Brain pericyte (primary cell): ENCODE data around the gene ZG16B.

ENCODE experiments used
- DNase-seq: peaks from one replicate; pipeline ENCODE4 v3.0.0-alpha.2; 2012; ENCODE audit warnings: low read depth, low spot score

Gene ZG16B, protein sequence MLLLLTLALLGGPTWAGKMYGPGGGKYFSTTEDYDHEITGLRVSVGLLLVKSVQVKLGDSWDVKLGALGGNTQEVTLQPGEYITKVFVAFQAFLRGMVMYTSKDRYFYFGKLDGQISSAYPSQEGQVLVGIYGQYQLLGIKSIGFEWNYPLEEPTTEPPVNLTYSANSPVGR

DNA sequence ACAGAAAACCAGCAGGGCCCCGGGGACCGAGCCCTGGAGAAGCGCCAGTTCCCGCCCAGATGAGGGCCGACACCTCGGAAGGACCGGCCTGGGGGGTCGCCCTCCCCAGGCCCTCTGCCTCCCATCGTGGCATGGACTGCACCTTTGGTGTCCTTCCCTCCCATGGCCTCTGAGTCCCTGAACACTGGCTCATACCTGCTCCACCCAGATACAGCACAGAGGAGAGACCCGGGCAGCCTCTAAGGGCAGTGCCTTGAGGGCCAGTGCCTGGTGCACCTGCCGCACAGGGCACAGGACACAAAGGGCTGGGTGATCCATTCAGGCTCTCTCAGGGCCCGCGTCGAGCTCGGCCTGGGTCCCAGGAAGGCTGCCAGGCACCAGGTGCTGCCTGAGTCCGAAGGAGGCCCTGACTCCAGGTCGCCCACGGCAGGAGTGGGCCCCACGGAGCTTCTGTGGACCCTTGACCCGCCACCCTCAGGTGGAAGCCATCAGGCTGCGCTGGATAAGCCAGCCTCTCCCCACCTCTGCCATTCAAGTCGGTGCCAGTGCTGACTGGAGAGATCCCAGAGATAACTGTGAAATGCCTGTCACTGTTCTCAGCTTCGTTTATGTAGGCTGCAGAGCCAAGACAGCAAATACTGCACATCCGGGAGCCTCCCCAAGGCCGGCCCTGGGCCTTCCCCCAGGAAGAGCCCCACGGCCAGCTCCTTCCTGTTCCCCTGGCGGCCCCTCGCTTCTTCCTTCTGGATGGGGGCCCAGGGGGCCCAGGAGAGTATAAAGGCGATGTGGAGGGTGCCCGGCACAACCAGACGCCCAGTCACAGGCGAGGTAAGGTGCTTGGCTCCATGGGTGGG lies at the start of gene ZG16B:
Gene ZG16B (plus strand): TSS at position 803 of the 854 bp plus-strand sequence. CDS start 139 bp downstream, outside the sequence.
- no peak for DNase-seq

DNA sequence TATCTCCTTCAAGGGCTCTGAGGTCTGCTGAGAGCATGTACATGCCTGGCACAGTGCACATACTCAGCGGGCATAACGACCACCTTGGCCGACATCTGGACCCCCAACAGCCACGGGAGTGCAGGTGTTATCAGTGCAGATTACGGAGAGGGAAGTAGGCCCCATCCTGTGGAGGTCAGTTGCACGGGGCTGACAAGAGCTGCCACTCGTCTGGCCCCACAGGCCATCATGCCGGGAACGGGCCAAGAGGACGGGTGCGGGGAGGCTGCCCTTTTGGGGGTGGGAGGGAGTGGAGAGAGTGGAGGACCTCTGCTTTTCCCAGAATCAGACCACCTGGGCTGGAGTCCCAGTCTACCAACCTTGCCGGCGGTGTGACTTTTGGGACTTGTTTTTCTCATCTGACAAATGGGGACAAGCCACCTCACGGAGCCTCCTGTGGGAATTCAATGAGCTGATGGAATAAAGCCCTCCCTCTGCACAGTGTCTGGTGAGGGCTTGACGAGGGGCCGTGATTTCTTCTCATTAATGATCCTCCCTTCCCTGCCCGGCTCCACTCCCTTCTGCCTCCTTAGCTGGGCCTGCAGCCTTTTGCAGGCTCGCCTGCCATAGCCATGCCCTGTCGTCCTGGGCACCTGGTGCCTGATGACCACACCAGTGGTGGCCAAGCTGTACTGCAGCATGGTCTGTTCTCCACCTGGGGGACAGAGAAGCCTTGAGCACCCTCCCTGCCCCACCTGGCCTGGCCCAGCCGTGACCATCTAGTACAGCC lies 47.3 kb upstream of the ZG16B start:
- DNase-seq: no peak

DNA sequence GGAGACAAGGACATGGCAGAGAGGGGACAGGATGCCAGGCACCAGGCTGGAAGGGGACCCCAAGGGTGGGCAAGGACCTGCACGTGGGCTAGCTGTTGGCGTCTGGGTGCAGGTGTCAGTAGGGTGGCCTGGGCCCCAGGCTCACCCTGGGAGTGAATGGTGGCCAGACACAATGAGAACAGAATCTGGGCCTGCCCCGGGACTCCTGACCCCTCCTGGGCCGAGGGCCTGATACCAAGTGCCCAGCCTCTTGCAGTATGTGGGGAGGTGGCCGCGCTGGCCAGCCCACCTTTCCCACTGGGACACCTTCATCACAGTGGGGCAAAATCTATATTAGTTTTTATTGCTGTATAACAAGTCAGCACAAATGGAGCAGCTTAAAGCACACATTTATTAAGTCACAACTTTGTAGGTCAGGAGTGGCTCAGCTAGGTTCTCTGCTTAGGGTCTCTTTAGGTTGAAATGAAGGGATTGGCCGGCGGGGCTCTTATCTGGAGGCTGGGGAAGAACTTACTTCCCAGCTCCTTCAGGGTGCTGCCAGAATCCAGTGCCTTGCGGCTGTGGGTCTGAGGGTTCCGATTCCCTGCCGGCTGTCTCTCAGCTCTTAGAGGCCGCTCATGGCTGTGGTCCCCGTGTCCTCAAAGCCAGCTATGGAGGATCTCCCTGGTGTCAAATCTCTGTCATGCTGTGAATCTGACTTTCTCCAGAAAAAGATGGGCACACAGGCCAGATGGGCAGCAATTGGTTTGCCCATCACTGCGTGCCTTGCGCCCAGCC lies 46.3 kb upstream of the ZG16B start:
- no peak for DNase-seq

DNA sequence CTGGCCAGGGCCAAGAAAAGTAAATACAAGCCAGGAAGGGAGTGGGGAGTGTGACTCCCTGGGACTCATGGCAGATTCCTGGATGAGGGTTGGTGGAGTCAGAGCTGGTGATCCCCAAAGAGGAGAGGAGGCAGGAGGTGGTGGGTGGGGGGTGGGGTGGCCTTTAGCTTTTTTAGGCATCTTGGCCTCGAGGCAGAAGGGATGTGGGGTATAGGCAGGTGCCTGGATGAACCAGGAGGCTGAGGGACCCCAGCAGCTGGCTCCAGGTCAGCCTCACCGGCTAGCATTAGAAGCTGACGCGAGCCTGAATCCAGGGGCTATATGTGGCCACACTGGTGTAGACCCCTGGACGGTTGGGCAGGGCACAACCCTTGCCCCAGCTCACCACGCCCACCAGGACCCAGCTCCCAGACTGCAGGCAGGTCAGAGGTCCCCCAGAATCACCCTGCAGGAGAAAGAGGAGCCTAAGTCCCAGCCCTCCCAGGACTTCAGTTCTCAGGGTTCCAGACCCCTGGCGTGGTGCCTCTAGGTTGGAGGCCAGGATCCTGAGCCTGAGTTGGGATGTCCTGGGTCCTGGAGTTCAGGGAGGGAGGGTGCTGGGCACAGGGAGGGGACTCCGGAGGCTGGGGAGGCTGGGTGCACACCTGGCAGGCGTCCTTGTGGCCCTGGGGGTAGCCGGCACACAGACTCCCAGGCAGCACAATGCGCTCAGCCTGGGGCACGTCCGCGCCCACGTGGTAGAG lies 45.6 kb upstream of the ZG16B start:
- no peak for DNase-seq

- DNase-seq: no peak
Observed at GRCh38 chr16:2785101-2785991, 44.8 kb upstream of the ZG16B start.

DNA sequence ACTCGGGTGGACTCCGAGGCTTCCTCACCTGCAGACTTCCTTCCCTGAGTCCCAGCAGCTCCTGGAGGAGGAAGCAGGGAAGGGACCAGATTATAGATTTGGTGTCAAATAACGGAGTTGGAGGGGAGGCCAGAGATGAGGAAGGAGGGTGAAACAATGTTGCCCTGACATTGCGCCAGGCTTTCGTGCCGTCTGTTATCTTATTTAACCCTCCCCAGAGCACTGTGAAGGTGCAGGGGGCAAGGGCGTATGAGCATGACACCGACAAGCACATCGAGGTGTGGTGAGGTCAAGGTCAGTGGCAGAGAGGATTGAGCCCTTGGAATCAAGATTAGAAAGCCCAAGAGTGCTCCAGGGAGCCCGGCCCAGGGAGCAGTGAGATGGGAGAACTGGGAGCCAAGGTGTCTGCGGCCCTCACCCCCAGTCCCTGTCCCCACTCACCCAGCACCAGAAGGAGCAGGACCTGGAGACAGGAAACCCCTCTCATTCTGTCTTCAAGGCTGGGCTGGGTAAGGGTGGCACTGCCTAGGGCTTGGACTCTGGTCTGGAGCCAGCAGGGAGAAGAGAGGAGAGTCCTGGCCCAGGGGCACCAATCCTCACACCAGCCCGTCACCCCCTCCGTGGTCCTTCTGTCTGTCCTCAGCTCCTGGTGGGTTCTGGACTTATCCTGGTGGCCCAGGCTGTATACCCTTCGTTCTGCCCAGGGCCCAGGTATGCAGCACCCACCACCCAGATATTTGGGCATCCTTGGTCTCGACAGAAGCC lies 43.9 kb upstream of the ZG16B start:
- DNase-seq: no peak

DNA sequence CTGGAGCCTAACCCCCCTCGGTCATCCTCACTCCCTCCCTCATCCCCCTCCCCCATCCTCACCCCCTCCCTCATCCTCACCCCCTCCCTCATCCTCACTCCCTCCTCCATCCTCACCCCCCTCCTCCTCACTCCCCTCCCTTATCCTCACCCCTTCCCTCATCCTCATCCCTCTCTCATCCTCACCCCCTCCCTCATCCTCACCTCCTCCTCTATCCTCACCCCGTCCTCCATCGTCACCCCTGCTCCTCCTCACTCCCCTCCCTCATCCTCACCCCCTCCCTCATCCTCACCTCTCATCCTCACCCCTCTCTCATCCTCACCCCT lies 43.3 kb upstream of the ZG16B start:
- no peak for DNase-seq

- no peak for DNase-seq
Observed at GRCh38 chr16:2787406-2787805, 42.7 kb upstream of the ZG16B start, which contains the start of gene PRSS33. Gene PRSS33, minus strand, starts transcription at chr16:2787560. Its CDS starts 1,013 bp downstream, at chr16:2786547.

DNA sequence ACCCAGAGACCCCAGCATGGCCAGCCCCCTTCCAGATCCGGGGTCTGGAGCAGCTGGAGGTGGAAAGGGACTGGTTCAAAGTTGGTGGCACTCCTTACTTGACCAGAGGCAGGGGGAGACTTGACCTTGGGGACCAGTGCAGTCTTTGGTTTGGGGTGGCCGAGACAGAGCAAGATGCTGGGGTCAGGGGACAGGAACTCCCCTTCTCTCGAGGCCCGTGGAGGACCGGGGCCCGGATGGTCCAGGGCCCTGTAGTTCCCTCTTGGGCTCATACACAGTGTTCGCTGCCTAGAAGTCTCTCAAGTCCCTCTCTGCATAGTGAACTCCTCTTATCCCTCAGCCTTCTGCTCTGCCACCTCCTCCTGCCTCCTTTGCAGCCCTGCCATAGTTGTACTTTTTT lies 42.1 kb upstream of the ZG16B start:
- DNase-seq: no peak

DNA sequence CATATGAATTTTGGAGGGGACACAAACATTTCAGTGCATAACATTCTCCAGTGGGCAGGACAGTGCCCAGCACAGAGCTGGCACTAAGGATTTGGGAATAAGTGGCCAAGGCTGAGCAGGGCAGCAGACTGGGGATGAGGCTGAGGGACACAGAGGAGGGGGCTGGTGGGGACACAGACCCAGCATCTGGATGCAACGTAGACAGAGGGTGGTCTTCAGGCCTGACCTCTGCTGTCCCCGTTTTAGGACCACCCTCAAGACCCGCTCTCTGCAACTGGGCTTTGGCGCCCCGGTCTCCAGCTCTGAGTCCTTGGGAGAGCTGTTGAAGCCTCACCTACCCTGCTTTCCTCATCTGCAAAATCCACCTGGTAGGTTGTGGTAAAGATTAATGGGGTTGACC lies 39.5 kb upstream of the ZG16B start:
- no peak for DNase-seq

- no peak for DNase-seq
Observed at GRCh38 chr16:2791174-2791573, 38.9 kb upstream of the ZG16B start.

DNA sequence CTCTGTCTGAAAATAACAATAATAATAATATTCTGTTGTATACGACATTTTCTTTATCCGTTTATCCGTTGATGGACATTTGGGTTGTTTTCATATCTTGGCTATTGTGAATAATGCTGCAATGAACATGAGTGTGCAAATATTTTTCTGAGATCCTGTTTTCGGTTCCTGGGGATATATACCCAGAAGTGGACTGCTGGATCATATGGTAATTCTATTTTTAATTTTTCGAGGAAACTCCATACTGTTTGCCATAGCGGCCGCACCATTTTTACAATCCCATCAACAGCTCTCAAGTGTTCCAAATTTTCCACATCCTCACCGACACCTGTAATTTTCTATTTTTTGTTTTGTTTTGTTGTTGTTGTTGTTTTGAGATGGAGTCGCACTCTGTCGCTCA lies 37.2 kb upstream of the ZG16B start:
- no peak for DNase-seq

DNA sequence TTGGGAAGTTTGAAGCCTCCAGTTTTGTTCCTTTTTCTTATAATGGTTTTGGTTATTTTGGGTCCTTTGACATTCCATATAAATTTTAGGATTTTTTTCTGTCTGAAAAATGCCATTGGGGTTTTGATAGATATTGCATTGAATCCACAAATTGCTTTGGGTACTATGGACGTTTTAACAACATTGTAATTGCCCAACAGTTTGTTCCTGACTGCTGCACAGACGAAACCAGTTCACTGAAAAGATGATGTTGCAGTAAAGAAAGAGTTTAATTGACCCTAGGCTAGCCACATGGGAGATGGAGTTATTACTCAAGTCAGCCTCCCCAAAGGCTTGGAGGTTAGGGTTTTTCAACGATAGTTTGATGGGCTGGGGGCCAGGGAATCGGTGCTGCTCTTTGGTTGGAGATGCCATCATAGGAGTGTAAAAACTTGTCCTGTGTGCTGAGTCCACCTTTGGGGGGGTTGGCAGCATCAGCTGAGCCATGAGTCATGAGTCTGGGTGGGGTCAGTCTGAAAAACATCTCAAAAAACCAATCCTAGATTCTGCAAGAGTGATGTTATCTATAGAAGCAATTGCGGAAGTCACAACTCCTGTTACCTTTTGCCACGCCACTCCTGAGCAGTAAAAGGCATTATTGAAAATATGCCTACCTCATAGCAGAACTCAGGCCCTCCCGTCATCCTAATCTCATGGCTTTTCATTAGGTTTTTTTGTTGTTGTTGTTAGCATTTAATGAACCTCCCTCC lies 34.5 kb upstream of the ZG16B start:
- no peak for DNase-seq

GRCh38 chr16:2798723-2799204 lies 31.3 kb upstream of the ZG16B start:
- no peak for DNase-seq

- no peak for DNase-seq
Observed at GRCh38 chr16:2799205-2799858, 30.8 kb upstream of the ZG16B start.

GRCh38 chr16:2799859-2800226 lies 30.3 kb upstream of the ZG16B start:
- DNase-seq: no peak

DNA sequence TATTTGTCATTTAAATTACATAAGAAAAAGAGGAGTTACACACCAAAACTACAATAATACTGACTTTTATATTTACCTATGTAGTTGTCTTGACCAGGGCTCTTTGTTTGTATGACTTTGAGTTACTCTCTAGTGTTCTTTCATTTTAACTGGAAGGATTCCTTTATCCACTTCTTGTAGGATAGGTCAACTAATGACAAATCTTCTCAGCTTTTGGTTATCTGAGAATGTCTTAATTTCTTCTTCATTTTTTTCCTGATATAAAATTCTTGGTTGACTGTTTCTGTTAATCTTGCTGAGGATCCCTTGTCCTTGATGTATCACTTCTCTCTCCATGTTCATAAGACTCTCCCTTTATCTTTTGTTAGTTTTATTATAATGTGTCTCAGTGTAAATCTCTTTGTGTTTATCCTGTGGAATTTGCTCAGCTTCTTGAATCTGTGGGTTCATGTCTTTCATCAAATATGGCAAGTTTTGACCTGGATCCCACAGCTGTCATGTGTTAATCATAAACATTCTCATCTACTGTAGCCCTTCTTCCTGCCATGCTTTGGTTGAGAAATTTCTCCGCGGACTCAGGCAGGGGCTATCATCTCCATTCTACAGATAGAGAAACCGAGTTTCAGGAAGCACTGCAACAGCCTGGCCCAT lies 26.4 kb upstream of the ZG16B start:
- DNase-seq: no peak
